GM21529 (cell line): Measurements from ENCODE around the gene SPDYE17.
"Not testable (repeated sequence)": the region's sequence is repeated elsewhere in the genome, so short reads cannot be mapped to it uniquely, and the experiment has no call there.

Experiments
- ATAC-seq: cut with Tn5 transposase; IDR thresholded peaks from one replicate; pipeline ENCODE4 v1.9.1; 2021; ENCODE audit not compliant: unreplicated experiment

SPDYE17 gene

GRCh38 chr7:76972391-76972790 is 59.8 kb downstream of the SPDYE17 start:
- not testable (repeated sequence) for ATAC-seq
